Lower leg skin (tissue), 4 donors: ENCODE measurements around the gene FHOD3. TPM values are rescaled to one million over a fixed set of nuclear protein-coding genes. Genes with fewer than 3 reads are reported as not detected.
A peak's percentile ranks its signal among the peaks of the same experiment; 100 is the strongest.

ENCODE experiments used
- DNase-seq, 2 donors: peaks; one replicate each; pipeline ENCODE4 v3.0.0-alpha.2; 2019; ENCODE audit warnings: low spot score in 2 of 2
- H3K4me3 ChIP-seq: fragments of 200-600 bp; sonication (generic); 2 replicates; pipeline ENCODE4 v1.5.1; 2017; ENCODE audit warnings: mild to moderate bottlenecking, low read depth; ENCODE audit not compliant: poor library complexity, severe bottlenecking
- CTCF ChIP-seq, 3 donors: fragments of 450-650 bp; IDR thresholded peaks; one replicate each; pipeline ENCODE4 v1.5.1; 2016; ENCODE audit warnings: antibody characterized with exemption in 3 of 3, mild to moderate bottlenecking in 3 of 3, moderate library complexity in 2 of 3
- POLR2A ChIP-seq, 2 donors: fragments of 450-650 bp; IDR thresholded peaks; one replicate each; pipeline ENCODE4 v1.6.1; 2016 to 2017; ENCODE audit warnings: antibody characterized with exemption in 2 of 2, mild to moderate bottlenecking in 1 of 2, moderate library complexity in 1 of 2
- WGBS, 2 donors: methylation state at CpG; one replicate each; pipeline ENCODE4 v1.1.5; 2018; 5-methylcytosine and 5-hydroxymethylcytosine counted together
- intact Hi-C: fragments of 100-400 bp; cut with DNase I; formaldehyde crosslinking; loops from one replicate; pipeline ENCODE4 v1.15.0; 2023; ENCODE audit warnings: low total_unique reads
- total RNA-seq, 4 donors: library from RNA; depleted of rRNA; stranded (reverse); fragments of >200 nt; gene quantifications; one replicate each; pipeline ENCODE4 v1.1.0, GENCODE V29; 2016

The FHOD3 gene
- total RNA-seq = 10 to 100 TPM in 1 of 4 donors, 1 to 10 TPM in 3; 5.3 to 15.1 (median 7.8) TPM

DNA sequence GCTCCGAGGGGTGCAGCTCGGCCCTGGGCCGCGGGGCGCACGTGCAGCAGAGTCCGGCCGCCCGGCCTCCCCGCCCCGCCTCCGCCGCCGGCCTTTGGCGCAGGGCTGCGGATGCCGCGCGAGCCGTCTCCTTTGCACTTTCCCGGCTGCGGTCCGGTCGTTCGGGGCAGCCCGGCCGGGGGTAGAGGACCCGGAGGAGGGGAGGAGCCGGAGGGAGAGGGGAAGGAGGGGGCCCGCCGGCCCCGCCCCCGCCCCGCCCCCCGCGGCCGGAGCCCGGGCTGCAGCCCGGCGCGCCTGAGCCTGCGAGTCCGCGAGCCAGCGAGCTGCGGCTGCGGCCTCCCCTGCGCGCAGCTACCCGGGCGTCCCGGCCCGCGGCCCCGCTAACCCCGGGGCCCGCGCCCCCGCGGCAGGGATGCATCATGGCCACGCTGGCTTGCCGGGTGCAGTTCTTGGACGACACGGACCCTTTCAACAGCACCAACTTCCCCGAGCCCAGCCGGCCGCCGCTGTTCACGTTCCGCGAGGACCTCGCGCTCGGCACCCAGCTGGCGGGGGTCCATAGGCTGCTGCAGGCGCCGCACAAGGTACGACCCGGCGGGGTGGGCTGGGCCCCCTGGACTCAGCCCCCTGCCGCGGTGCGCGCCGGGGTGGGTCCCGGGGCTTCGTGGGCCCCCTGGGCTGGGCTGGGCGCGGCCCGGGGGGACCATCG is at the start of gene FHOD3:
FHOD3 (plus strand) TSS at position 297 of the 709 bp plus-strand sequence; CDS start at position 420, 123 bp downstream.
- TF ChIP-seq POLR2A (IDR thresholded peaks at IDR 0.05) (no peak), CTCF (IDR thresholded peaks at IDR 0.05) (no peak)
- 0% methylated on average over 16 to 23 of the region's 91 CpGs for WGBS, 2 donors
- DNase-seq = no peak
- intact Hi-C loops = no loop called here
- H3K4me3 ChIP-seq = peak within 1 kb of the TSS; percentile 32

- TF ChIP-seq POLR2A (IDR thresholded peaks at IDR 0.05) (no peak), CTCF (IDR thresholded peaks at IDR 0.05) (no peak)
- H3K4me3 ChIP-seq = no peak overlapping the region
- DNase-seq = no peak
- intact Hi-C loops = no loop called here
Measured at GRCh38 chr18:36249392-36249791, 48.1 kb upstream of the FHOD3 start.

DNA sequence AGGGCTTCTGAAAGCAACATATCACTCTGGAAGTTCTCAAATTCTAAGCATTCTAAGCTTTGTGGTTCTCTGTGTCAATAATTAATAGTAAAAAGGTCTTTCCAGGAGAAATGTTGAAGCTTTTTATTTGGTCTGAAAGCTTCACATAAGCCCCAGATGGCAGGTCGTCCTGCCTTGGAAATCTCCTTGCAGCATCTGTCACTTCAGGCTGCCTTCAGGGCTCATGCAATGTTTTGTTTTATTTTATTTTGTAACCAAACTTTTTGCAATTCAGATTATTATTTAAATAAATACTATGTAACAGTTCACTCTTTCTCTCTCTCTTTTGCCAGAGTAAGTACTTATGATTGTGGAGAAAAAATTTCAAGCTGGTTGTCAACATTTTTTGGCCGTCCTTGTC is 46.7 kb upstream of the FHOD3 start:
- WGBS, 2 donors = 73 to 79% methylated on average over 2 of the region's 2 CpGs
- no peak for TF ChIP-seq CTCF (IDR thresholded peaks at IDR 0.05)
- no peak overlapping the region for H3K4me3 ChIP-seq
- intact Hi-C loops = no loop called here
- DNase-seq = no peak

- intact Hi-C loops = no loop called here
- no peak overlapping the region for H3K4me3 ChIP-seq
- WGBS, 2 donors = 73% methylated on average over 10 of the region's 10 CpGs
- no peak for TF ChIP-seq CTCF (IDR thresholded peaks at IDR 0.05)
- TF ChIP-seq POLR2A (IDR thresholded peaks at IDR 0.05) = no peak
- DNase-seq = no peak
Measured at GRCh38 chr18:36255072-36255698, 42.3 kb upstream of the FHOD3 start.

GRCh38 chr18:36256094-36256493 is 41.4 kb upstream of the FHOD3 start:
- H3K4me3 ChIP-seq = no peak overlapping the region
- intact Hi-C loops = no loop called here
- TF ChIP-seq CTCF (IDR thresholded peaks at IDR 0.05) (no peak), POLR2A (IDR thresholded peaks at IDR 0.05) (no peak)
- 84 to 92% methylated on average over 7 of the region's 7 CpGs for WGBS, 2 donors
- no peak for DNase-seq
